Cardiac muscle cell (in vitro differentiated cells and primary cell): ENCODE measurements around the gene KRTAP16-1. TPM values are rescaled to one million over a fixed set of nuclear protein-coding genes. Genes with fewer than 3 reads are reported as not detected.

ENCODE experiments used
- DNase-seq, 2 donors: peaks; one replicate each; pipeline versions ENCODE4 v3.0.0 to v3.0.0-alpha.2; 2010 to 2017; ENCODE audit warnings: low read depth in 1 of 2, low spot score in 1 of 2
- H3K27ac ChIP-seq: fragments of 200-600 bp; sonication (generic); 2 replicates; pipeline ENCODE4 v1.5.1; 2016
- H3K27me3 ChIP-seq: fragments of 200-600 bp; sonication (generic); 2 replicates; pipeline ENCODE4 v1.6.0; 2016; ENCODE audit warnings: control low read depth
- H3K36me3 ChIP-seq: fragments of 200-600 bp; sonication (generic); 2 replicates; pipeline ENCODE4 v1.5.1; 2016; ENCODE audit warnings: control low read depth
- H3K4me1 ChIP-seq: fragments of 200-600 bp; sonication (generic); 2 replicates; pipeline ENCODE4 v1.8.1; 2017; ENCODE audit warnings: low read depth, mild to moderate bottlenecking, mixed run types
- H3K4me3 ChIP-seq: fragments of 200-600 bp; sonication (generic); 2 replicates; pipeline ENCODE4 v1.5.1; 2016; ENCODE audit warnings: mild to moderate bottlenecking
- H3K9me3 ChIP-seq: fragments of 200-600 bp; sonication (generic); 2 replicates; pipeline ENCODE4 v1.5.1; 2017; ENCODE audit warnings: low read depth, mild to moderate bottlenecking, control low read depth
- CTCF ChIP-seq: IDR thresholded peaks from 2 replicates; pipeline ENCODE4 v1.5.1; 2012; ENCODE audit warnings: low read depth, mild to moderate bottlenecking, low read length
- polyA plus RNA-seq: library from polyadenylated mRNA; unstranded; fragments of >200 nt; fragmentation: Nextera tagmentation; extraction: Ambion mirVana; gene quantifications from 2 replicates; pipeline ENCODE4 v1.2.1, GENCODE V29; 2016
- total RNA-seq: library from RNA; depleted of rRNA; stranded (reverse); fragments of >200 nt; gene quantifications from 2 replicates; pipeline ENCODE4 v1.2.3, GENCODE V29; 2016

Gene KRTAP16-1
- total and polyA plus RNA-seq, 2 experiments from 2014 or later: not detected

GRCh38 chr17:41301916-41302901 is 6.9 kb downstream of the KRTAP16-1 start, which contains the start of gene KRTAP29-1:
KRTAP29-1 (minus strand) TSS chr17:41302851; CDS start chr17:41302851, 0 bp downstream.
- H3K9me3 ChIP-seq: no peaks in the 10 kb centered on the region
- H3K27me3 ChIP-seq: no peaks in the 10 kb centered on the region
- DNase-seq: no peak
- no peak within 1 kb of the TSS for H3K4me3 ChIP-seq
- H3K4me1 ChIP-seq: no peaks in the 10 kb centered on the region
- no peaks in the 10 kb centered on the region for H3K36me3 ChIP-seq
- no peak for TF ChIP-seq CTCF
- H3K27ac ChIP-seq: no peak within 1 kb of the TSS

- no peaks in the 10 kb centered on the region for H3K9me3 ChIP-seq
- H3K27ac ChIP-seq: no peak overlapping the region
- TF ChIP-seq CTCF: no peak
- no peak overlapping the region for H3K4me3 ChIP-seq
- no peaks in the 10 kb centered on the region for H3K27me3 ChIP-seq
- no peaks in the 10 kb centered on the region for H3K4me1 ChIP-seq
- no peaks in the 10 kb centered on the region for H3K36me3 ChIP-seq
- no peak for DNase-seq
These were observed 7.8 kb downstream of the KRTAP16-1 start for GRCh38 chr17:41301204-41301790.

GRCh38 chr17:41298458-41299135 is 10.5 kb downstream of the KRTAP16-1 start:
- H3K27me3 ChIP-seq: no peaks in the 10 kb centered on the region
- no peaks in the 10 kb centered on the region for H3K36me3 ChIP-seq
- no peak for DNase-seq
- H3K27ac ChIP-seq: no peak overlapping the region
- no peaks in the 10 kb centered on the region for H3K9me3 ChIP-seq
- H3K4me1 ChIP-seq: no peaks in the 10 kb centered on the region
- H3K4me3 ChIP-seq: no peak overlapping the region
- TF ChIP-seq CTCF: no peak

- H3K36me3 ChIP-seq: no peaks in the 10 kb centered on the region
- no peaks in the 10 kb centered on the region for H3K9me3 ChIP-seq
- H3K27me3 ChIP-seq: no peaks in the 10 kb centered on the region
- no peak for DNase-seq
- no peak for TF ChIP-seq CTCF
- no peak overlapping the region for H3K27ac ChIP-seq
- H3K4me3 ChIP-seq: no peak overlapping the region
- no peaks in the 10 kb centered on the region for H3K4me1 ChIP-seq
These were observed 12.3 kb downstream of the KRTAP16-1 start for GRCh38 chr17:41296846-41297245.

GRCh38 chr17:41294016-41294415 is 15.1 kb downstream of the KRTAP16-1 start:
- Histone ChIP-seq H3K4me1 (no peaks in the 10 kb centered on the region), H3K27me3 (no peaks in the 10 kb centered on the region), H3K4me3 (no peak overlapping the region), H3K36me3 (no peaks in the 10 kb centered on the region), H3K9me3 (no peaks in the 10 kb centered on the region), H3K27ac (no peak overlapping the region)
- TF ChIP-seq CTCF: no peak
- DNase-seq: no peak
